HEK293 (cell line): Measurements from ENCODE around the gene DUSP19.

Source experiments
- CTCF ChIA-PET: fragments of 350-600 bp; formaldehyde crosslinking; extraction: SDS; loops from one replicate; lab custom pipeline; 2021; ENCODE audit warnings: antibody characterized with exemption; lab: Yijun Ruan, JAX
- POLR2A ChIA-PET: fragments of 300-600 bp; formaldehyde crosslinking; extraction: SDS; loops from one replicate; lab custom pipeline; 2020; ENCODE audit warnings: antibody characterized with exemption, inconsistent platforms; lab: Yijun Ruan, JAX
- H3K27ac ChIP-seq: fragments of 200-500 bp; sonication (Bioruptor generic); 2 replicates; pipeline ENCODE4 v1.5.1; 2014; ENCODE audit warnings: low read depth, low read length, control low read depth, inconsistent platforms; ENCODE audit errors: extremely low read depth
- H3K36me3 ChIP-seq, 2 experiments: fragments of 200-500 bp in 1 of 2; sonication (Bioruptor generic) in 1 of 2; 1 replicate in 1 of 2; 2 replicates in 1 of 2; pipeline ENCODE4 v1.5.1; 2014 to 2017; ENCODE audit warnings: inconsistent platforms in 2 of 2, low read length in 2 of 2; ENCODE audit not compliant: control insufficient read depth in 2 of 2, insufficient read depth in 1 of 2
- H3K4me1 ChIP-seq: fragments of 200-500 bp; sonication (Bioruptor generic); 2 replicates; pipeline ENCODE4 v1.5.1; 2014; ENCODE audit warnings: mild to moderate bottlenecking, low read length, inconsistent platforms; ENCODE audit not compliant: control insufficient read depth, insufficient read depth
- H3K4me3 ChIP-seq: 2 replicates; pipeline ENCODE4 v1.5.1; 2011; ENCODE audit warnings: low read depth, mild to moderate bottlenecking, control low read depth, low read length, moderate library complexity
- H3K9me3 ChIP-seq: fragments of 200-500 bp; sonication (Bioruptor generic); 2 replicates; pipeline ENCODE4 v1.5.1; 2014; ENCODE audit warnings: low read depth, low read length, inconsistent platforms; ENCODE audit not compliant: control insufficient read depth, insufficient read depth
- FEZF1 ChIP-seq: fragments of 450-650 bp; formaldehyde crosslinking; IDR thresholded peaks from 2 replicates; pipeline ENCODE4 v1.5.1; 2016; ENCODE audit warnings: missing biosample characterization, missing genetic modification characterization
- HOXD13 ChIP-seq: sonication (generic); formaldehyde crosslinking; IDR thresholded peaks from 2 replicates; pipeline ENCODE4 v1.8.0; 2022; ENCODE audit warnings: missing genetic modification reagents, borderline replicate concordance
- KLF8 ChIP-seq: fragments of 450-650 bp; formaldehyde crosslinking; IDR thresholded peaks from 2 replicates; pipeline ENCODE4 v1.5.1; 2016; ENCODE audit warnings: missing biosample characterization, missing genetic modification characterization
- MEIS1 ChIP-seq: sonication (generic); formaldehyde crosslinking; IDR thresholded peaks from 2 replicates; pipeline ENCODE4 v1.8.1; 2022; ENCODE audit warnings: missing genetic modification reagents, mild to moderate bottlenecking, borderline replicate concordance
- TSHZ1 ChIP-seq: fragments of 450-650 bp; formaldehyde crosslinking; IDR thresholded peaks from 2 replicates; pipeline ENCODE4 v1.5.1; 2016; ENCODE audit warnings: missing biosample characterization, missing genetic modification characterization, borderline replicate concordance
- ZIC2 ChIP-seq: fragments of 450-650 bp; formaldehyde crosslinking; IDR thresholded peaks from 2 replicates; pipeline ENCODE4 v1.5.1; 2016; ENCODE audit warnings: missing biosample characterization, missing genetic modification characterization
- ZNF169 ChIP-seq: fragments of 450-650 bp; formaldehyde crosslinking; IDR thresholded peaks from 2 replicates; pipeline ENCODE4 v1.5.1; 2016; ENCODE audit warnings: missing biosample characterization, missing genetic modification characterization
- ZNF174 ChIP-seq: fragments of 450-650 bp; formaldehyde crosslinking; IDR thresholded peaks from 2 replicates; pipeline ENCODE4 v1.5.0; 2017; ENCODE audit warnings: missing biosample characterization, mild to moderate bottlenecking, missing genetic modification characterization
- ZNF292 ChIP-seq: fragments of 450-650 bp; formaldehyde crosslinking; IDR thresholded peaks from 2 replicates; pipeline ENCODE4 v1.5.1; 2016; ENCODE audit warnings: low read depth, missing biosample characterization, missing genetic modification characterization, borderline replicate concordance
- ZNF311 ChIP-seq: fragments of 450-650 bp; formaldehyde crosslinking; IDR thresholded peaks from 2 replicates; pipeline ENCODE4 v1.5.1; 2017; ENCODE audit warnings: missing biosample characterization, missing genetic modification characterization, borderline replicate concordance
- ZNF350 ChIP-seq: fragments of 450-650 bp; formaldehyde crosslinking; IDR thresholded peaks from 2 replicates; pipeline ENCODE4 v1.5.0; 2017; ENCODE audit warnings: missing biosample characterization, mild to moderate bottlenecking, missing genetic modification characterization
- ZNF37A ChIP-seq: fragments of 450-650 bp; IDR thresholded peaks from 2 replicates; pipeline ENCODE4 v1.5.1; 2018; ENCODE audit warnings: missing biosample characterization, missing genetic modification characterization
- ZNF394 ChIP-seq: fragments of 450-650 bp; formaldehyde crosslinking; IDR thresholded peaks from 2 replicates; pipeline ENCODE4 v1.5.1; 2016; ENCODE audit warnings: missing biosample characterization, missing genetic modification characterization, mild to moderate bottlenecking, moderate library complexity, borderline replicate concordance
- ZNF529 ChIP-seq: fragments of 450-650 bp; formaldehyde crosslinking; IDR thresholded peaks from 2 replicates; pipeline ENCODE4 v1.5.1; 2017; ENCODE audit warnings: missing genetic modification characterization, missing biosample characterization; ENCODE audit not compliant: insufficient replicate concordance
- ZNF621 ChIP-seq: fragments of 450-650 bp; formaldehyde crosslinking; IDR thresholded peaks from 2 replicates; pipeline ENCODE4 v1.5.1; 2017; ENCODE audit warnings: missing biosample characterization, missing genetic modification characterization
- ZNF639 ChIP-seq: fragments of 450-650 bp; formaldehyde crosslinking; IDR thresholded peaks from 2 replicates; pipeline ENCODE4 v1.5.1; 2016; ENCODE audit warnings: missing biosample characterization, missing genetic modification characterization
- ZNF707 ChIP-seq: fragments of 450-650 bp; formaldehyde crosslinking; IDR thresholded peaks from 2 replicates; pipeline ENCODE4 v1.5.1; 2016; ENCODE audit warnings: missing biosample characterization, missing genetic modification characterization
- ZNF843 ChIP-seq: fragments of 450-650 bp; formaldehyde crosslinking; IDR thresholded peaks from 2 replicates; pipeline ENCODE4 v1.5.1; 2016; ENCODE audit warnings: missing biosample characterization, missing genetic modification characterization
- TF ChIP-seq, protein P1 (sequence below): fragments of 450-650 bp; formaldehyde crosslinking; IDR thresholded peaks from 2 replicates; pipeline ENCODE4 v1.5.1; 2016; ENCODE audit warnings: missing biosample characterization, missing genetic modification characterization
- TF ChIP-seq, protein P2 (sequence below): fragments of 450-650 bp; formaldehyde crosslinking; IDR thresholded peaks from 2 replicates; pipeline ENCODE4 v1.5.1; 2017; ENCODE audit warnings: missing biosample characterization, missing genetic modification characterization
- TF ChIP-seq, protein P3 (sequence below): fragments of 450-650 bp; formaldehyde crosslinking; IDR thresholded peaks from 2 replicates; pipeline ENCODE4 v1.5.1; 2016; ENCODE audit warnings: missing biosample characterization, missing genetic modification characterization
- TF ChIP-seq, protein P4 (sequence below): fragments of 450-650 bp; formaldehyde crosslinking; conservative IDR thresholded peaks from 2 replicates; pipeline ENCODE4 v1.5.1; 2016; ENCODE audit warnings: low read depth, missing biosample characterization, missing genetic modification characterization

The DUSP19 gene

DNA sequence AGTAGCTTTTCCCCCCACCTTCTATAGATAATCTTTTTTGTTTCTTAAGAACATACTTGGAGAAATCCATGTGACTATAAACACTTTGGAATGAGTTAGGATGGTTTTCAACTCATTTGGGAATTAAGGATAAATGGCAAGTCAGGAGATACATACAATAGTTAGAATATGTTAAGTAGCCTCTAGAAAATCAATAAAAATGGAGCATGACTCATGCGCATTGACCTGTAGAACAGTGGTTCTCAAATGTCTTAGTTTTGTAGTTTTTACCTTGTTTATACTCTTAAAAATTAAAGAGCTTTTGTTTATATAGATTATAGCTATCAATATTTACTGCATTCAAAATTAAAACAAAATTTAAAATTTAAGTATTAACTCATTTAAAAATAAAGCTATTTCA, 70.4 kb downstream of the DUSP19 start (continued):
- TF ChIP-seq, protein P1, sequence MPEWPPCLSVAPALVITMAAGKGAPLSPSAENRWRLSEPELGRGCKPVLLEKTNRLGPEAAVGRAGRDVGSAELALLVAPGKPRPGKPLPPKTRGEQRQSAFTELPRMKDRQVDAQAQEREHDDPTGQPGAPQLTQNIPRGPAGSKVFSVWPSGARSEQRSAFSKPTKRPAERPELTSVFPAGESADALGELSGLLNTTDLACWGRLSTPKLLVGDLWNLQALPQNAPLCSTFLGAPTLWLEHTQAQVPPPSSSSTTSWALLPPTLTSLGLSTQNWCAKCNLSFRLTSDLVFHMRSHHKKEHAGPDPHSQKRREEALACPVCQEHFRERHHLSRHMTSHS (tag by site-specific recombination), result no peak
- TF ChIP-seq ZNF639 (tag by site-specific recombination) (no peak), ZNF169 (tag by site-specific recombination) (no peak), TSHZ1 (tag by site-specific recombination) (no peak), ZIC2 (tag by site-specific recombination) (no peak), ZNF394 (no peak), MEIS1 (CRISPR knock-in tag) (no peak), ZNF529 (no peak)
- TF ChIP-seq, protein P2, sequence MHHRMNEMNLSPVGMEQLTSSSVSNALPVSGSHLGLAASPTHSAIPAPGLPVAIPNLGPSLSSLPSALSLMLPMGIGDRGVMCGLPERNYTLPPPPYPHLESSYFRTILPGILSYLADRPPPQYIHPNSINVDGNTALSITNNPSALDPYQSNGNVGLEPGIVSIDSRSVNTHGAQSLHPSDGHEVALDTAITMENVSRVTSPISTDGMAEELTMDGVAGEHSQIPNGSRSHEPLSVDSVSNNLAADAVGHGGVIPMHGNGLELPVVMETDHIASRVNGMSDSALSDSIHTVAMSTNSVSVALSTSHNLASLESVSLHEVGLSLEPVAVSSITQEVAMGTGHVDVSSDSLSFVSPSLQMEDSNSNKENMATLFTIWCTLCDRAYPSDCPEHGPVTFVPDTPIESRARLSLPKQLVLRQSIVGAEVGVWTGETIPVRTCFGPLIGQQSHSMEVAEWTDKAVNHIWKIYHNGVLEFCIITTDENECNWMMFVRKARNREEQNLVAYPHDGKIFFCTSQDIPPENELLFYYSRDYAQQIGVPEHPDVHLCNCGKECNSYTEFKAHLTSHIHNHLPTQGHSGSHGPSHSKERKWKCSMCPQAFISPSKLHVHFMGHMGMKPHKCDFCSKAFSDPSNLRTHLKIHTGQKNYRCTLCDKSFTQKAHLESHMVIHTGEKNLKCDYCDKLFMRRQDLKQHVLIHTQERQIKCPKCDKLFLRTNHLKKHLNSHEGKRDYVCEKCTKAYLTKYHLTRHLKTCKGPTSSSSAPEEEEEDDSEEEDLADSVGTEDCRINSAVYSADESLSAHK, result no peak
- TF ChIP-seq, protein P3, sequence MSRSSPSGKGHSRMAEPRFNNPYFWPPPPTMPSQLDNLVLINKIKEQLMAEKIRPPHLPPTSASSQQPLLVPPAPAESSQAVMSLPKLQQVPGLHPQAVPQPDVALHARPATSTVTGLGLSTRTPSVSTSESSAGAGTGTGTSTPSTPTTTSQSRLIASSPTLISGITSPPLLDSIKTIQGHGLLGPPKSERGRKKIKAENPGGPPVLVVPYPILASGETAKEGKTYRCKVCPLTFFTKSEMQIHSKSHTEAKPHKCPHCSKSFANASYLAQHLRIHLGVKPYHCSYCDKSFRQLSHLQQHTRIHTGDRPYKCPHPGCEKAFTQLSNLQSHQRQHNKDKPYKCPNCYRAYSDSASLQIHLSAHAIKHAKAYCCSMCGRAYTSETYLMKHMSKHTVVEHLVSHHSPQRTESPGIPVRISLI, result no peak

- no peaks in the 10 kb centered on the region for H3K9me3 ChIP-seq
- TF ChIP-seq HOXD13 (CRISPR knock-in tag), result no peak
- TF ChIP-seq ZNF174, result no peak
- TF ChIP-seq ZNF37A (tag by site-specific recombination), result no peak
- no peak for TF ChIP-seq ZNF311 (tag by site-specific recombination)
- TF ChIP-seq FEZF1, result no peak
- no peak for TF ChIP-seq ZNF350 (tag by site-specific recombination)
- no peak for TF ChIP-seq ZNF843
- TF ChIP-seq ZNF621 (tag by site-specific recombination), result no peak
- TF ChIP-seq ZNF292 (tag by site-specific recombination), result no peak
- TF ChIP-seq, protein P4, sequence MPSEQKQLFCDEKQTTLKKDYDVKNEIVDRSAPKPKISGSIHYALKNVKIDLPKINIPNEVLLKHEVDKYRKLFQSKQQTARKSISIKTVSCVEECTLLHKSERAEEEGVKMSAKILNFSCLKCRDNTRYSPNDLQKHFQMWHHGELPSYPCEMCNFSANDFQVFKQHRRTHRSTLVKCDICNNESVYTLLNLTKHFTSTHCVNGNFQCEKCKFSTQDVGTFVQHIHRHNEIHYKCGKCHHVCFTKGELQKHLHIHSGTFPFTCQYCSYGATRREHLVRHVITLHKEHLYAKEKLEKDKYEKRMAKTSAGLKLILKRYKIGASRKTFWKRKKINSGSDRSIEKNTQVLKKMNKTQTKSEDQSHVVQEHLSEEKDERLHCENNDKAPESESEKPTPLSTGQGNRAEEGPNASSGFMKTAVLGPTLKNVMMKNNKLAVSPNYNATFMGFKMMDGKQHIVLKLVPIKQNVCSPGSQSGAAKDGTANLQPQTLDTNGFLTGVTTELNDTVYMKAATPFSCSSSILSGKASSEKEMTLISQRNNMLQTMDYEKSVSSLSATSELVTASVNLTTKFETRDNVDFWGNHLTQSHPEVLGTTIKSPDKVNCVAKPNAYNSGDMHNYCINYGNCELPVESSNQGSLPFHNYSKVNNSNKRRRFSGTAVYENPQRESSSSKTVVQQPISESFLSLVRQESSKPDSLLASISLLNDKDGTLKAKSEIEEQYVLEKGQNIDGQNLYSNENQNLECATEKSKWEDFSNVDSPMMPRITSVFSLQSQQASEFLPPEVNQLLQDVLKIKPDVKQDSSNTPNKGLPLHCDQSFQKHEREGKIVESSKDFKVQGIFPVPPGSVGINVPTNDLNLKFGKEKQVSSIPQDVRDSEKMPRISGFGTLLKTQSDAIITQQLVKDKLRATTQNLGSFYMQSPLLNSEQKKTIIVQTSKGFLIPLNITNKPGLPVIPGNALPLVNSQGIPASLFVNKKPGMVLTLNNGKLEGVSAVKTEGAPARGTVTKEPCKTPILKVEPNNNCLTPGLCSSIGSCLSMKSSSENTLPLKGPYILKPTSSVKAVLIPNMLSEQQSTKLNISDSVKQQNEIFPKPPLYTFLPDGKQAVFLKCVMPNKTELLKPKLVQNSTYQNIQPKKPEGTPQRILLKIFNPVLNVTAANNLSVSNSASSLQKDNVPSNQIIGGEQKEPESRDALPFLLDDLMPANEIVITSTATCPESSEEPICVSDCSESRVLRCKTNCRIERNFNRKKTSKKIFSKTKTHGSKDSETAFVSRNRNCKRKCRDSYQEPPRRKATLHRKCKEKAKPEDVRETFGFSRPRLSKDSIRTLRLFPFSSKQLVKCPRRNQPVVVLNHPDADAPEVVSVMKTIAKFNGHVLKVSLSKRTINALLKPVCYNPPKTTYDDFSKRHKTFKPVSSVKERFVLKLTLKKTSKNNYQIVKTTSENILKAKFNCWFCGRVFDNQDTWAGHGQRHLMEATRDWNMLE (tag by site-specific recombination), result no peak
- no peak for TF ChIP-seq KLF8 (tag by site-specific recombination)
- TF ChIP-seq ZNF707, result no peak
- no peaks in the 10 kb centered on the region for H3K4me1 ChIP-seq
- CTCF ChIA-PET, result no interaction called here
- peaks cover 7 to 44% of the 10 kb centered on the region in 2 experiments for H3K36me3 ChIP-seq
- no peak overlapping the region for H3K27ac ChIP-seq
- POLR2A ChIA-PET, result no interaction called here
- H3K4me3 ChIP-seq, result no peak overlapping the region
These were observed 70.9 kb downstream of the DUSP19 start for GRCh38 chr2:183149489-183149888.
